SU-DHL-6 (cell line): ENCODE results near the gene GGNBP2.

Source experiments
- H2AFZ ChIP-seq: fragments of 200-600 bp; sonication (generic); 2 replicates; pipeline ENCODE4 v1.6.1; 2014; ENCODE audit warnings: low read depth, mild to moderate bottlenecking, moderate library complexity, mixed read lengths, antibody characterized with exemption, low read length; ENCODE audit not compliant: severe bottlenecking
- H3F3A ChIP-seq: fragments of 200-600 bp; shearing (Covaris generic); 2 replicates; pipeline ENCODE4 v1.6.0; 2016; ENCODE audit warnings: antibody characterized with exemption, mild to moderate bottlenecking; ENCODE audit not compliant: insufficient read depth
- H3K27ac ChIP-seq: fragments of 200-600 bp; sonication (generic); 2 replicates; pipeline ENCODE4 v1.5.1; 2016; ENCODE audit warnings: low read depth, mild to moderate bottlenecking, low read length, moderate library complexity, mixed read lengths
- H3K27me3 ChIP-seq: fragments of 200-600 bp; sonication (generic), shearing (Covaris generic); 2 replicates; pipeline ENCODE4 v1.6.0; 2014; ENCODE audit warnings: mild to moderate bottlenecking, low read length
- H3K36me3 ChIP-seq: fragments of 200-600 bp; sonication (generic); 2 replicates; pipeline ENCODE4 v1.6.1; 2014; ENCODE audit warnings: mild to moderate bottlenecking, low read length, mixed read lengths
- H3K4me2 ChIP-seq: fragments of 300-600, 200-600 bp; shearing (Covaris generic), sonication (generic); 2 replicates; pipeline ENCODE4 v1.6.0; 2014; ENCODE audit warnings: low read length, low read depth, mild to moderate bottlenecking; ENCODE audit not compliant: poor library complexity, severe bottlenecking
- H3K4me3 ChIP-seq: fragments of 200-600 bp; sonication (generic); 2 replicates; pipeline ENCODE4 v1.5.1; 2014; ENCODE audit warnings: antibody characterized with exemption, low read length, mild to moderate bottlenecking, mixed read lengths; ENCODE audit not compliant: insufficient read depth, poor library complexity, severe bottlenecking
- H3K79me2 ChIP-seq: fragments of 200-600 bp; sonication (generic); 2 replicates; pipeline ENCODE4 v1.6.1; 2014; ENCODE audit warnings: mild to moderate bottlenecking, low read length, moderate library complexity; ENCODE audit not compliant: insufficient read depth
- H3K9ac ChIP-seq: fragments of 200-600 bp; sonication (generic); 2 replicates; pipeline ENCODE4 v1.7.0; 2014; ENCODE audit warnings: mild to moderate bottlenecking, low read length
- H3K9me2 ChIP-seq: fragments of 200-600 bp; sonication (generic); replicated peaks from 2 replicates; pipeline ENCODE4 v1.6.1; 2014; ENCODE audit warnings: low read length; ENCODE audit not compliant: insufficient read depth
- H3K9me3 ChIP-seq: fragments of 200-600 bp; sonication (generic); 2 replicates; pipeline ENCODE4 v1.6.1; 2014; ENCODE audit warnings: low read length, mixed read lengths; ENCODE audit not compliant: insufficient read depth
- H4K20me1 ChIP-seq: fragments of 200-600 bp; sonication (generic); 2 replicates; pipeline ENCODE4 v1.6.1; 2014; ENCODE audit warnings: low read depth, mild to moderate bottlenecking, antibody characterized with exemption, low read length, moderate library complexity, mixed read lengths
- CTCF ChIP-seq: fragments of 200-600 bp; sonication (generic); IDR thresholded peaks from one replicate; pipeline ENCODE4 v1.5.1; 2017; ENCODE audit warnings: antibody characterized with exemption, mild to moderate bottlenecking, low read length, moderate library complexity; ENCODE audit not compliant: insufficient read depth, poor library complexity, severe bottlenecking
- EZH2phosphoT487 ChIP-seq: fragments of 200-600 bp; sonication (generic), shearing (Covaris generic); conservative IDR thresholded peaks from 2 replicates; pipeline ENCODE4 v1.6.1; 2018; ENCODE audit warnings: mild to moderate bottlenecking, antibody characterized with exemption, low read length, moderate library complexity, mixed read lengths

GGNBP2 gene

GRCh38 chr17:36594626-36595401 is 50.1 kb downstream of the GGNBP2 start:
- no peaks in the 10 kb centered on the region for H3K79me2 ChIP-seq
- no peak overlapping the region for H3K9ac ChIP-seq
- no peaks in the 10 kb centered on the region for H4K20me1 ChIP-seq
- H3F3A ChIP-seq = peaks cover 16% of the 10 kb centered on the region
- H3K9me3 ChIP-seq = no peaks in the 10 kb centered on the region
- H3K4me3 ChIP-seq = no peak overlapping the region
- no peak overlapping the region for H2AFZ ChIP-seq
- no peaks in the 10 kb centered on the region for H3K9me2 ChIP-seq
- TF ChIP-seq CTCF (no peak), EZH2phosphoT487 (no peak)
- no peak overlapping the region for H3K4me2 ChIP-seq
- H3K27me3 ChIP-seq = no peaks in the 10 kb centered on the region
- no peak overlapping the region for H3K27ac ChIP-seq
- 0 out of 2 replicates have a peak, but pooled peaks cover 2% of the 10 kb centered on the region for H3K36me3 ChIP-seq

GRCh38 chr17:36597226-36597625 is 52.5 kb downstream of the GGNBP2 start:
- H3K9me3 ChIP-seq = no peaks in the 10 kb centered on the region
- H4K20me1 ChIP-seq = no peaks in the 10 kb centered on the region
- TF ChIP-seq CTCF (no peak), EZH2phosphoT487 (no peak)
- H3K27me3 ChIP-seq = no peaks in the 10 kb centered on the region
- no peaks in the 10 kb centered on the region for H3K9me2 ChIP-seq
- H3K4me3 ChIP-seq = no peak overlapping the region
- H3K9ac ChIP-seq = no peak overlapping the region
- H3K27ac ChIP-seq = no peak overlapping the region
- no peaks in the 10 kb centered on the region for H3K36me3 ChIP-seq
- 0 out of 2 replicates have a peak, but pooled peaks cover 6% of the 10 kb centered on the region for H3F3A ChIP-seq
- peaks cover 8% of the 10 kb centered on the region for H3K79me2 ChIP-seq
- H3K4me2 ChIP-seq = no peak overlapping the region
- H2AFZ ChIP-seq = no peak overlapping the region

DNA sequence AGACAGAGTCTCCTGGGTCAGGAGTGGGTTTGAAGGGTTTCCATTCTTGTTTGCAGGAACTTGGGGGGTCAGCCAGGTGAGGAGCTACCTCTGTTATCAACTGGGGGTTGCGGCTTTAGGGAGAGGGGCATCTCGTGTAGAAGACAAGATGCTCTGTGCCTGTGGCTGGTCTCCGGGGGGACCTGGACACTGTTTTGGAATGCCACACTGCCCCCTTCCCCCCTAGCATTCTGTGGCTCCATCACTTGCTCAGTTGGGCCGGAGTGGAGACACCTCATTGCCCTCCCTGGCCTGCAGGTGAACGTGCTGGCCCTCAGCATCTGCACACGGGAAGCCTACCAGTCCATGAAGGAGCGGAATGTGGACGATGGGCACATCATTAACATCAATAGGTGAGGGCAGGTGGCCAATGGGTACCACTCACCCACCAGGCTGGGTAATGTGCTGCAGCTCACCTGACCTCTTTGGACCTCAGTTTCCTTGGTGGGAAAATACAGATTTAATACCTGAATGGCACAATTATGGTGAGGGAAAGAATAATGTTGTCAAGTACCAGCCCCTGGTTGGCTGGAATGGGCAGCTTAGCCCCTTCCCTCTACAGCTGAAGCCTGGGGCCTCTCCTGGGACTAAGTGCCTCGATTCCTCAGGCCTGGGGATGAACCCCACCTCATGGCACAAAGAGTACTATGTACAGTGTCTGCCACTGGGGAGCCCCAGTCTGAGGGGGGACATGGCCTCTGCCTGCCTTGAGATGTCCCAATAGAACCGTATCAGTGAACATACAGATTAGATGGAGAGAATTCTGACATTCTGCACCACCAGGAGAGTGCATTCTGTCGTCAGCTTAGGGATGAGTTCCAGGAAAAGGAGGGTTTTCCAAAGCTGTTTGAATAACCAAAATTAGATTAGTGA is 53.4 kb downstream of the GGNBP2 start:
- TF ChIP-seq CTCF (no peak), EZH2phosphoT487 (no peak)
- H3K4me3 ChIP-seq = no peak overlapping the region
- no peaks in the 10 kb centered on the region for H3K9me3 ChIP-seq
- no peak overlapping the region for H3K4me2 ChIP-seq
- H3K36me3 ChIP-seq = no peaks in the 10 kb centered on the region
- no peak overlapping the region for H2AFZ ChIP-seq
- H4K20me1 ChIP-seq = no peaks in the 10 kb centered on the region
- H3K27me3 ChIP-seq = no peaks in the 10 kb centered on the region
- H3K79me2 ChIP-seq = peaks cover 17% of the 10 kb centered on the region
- H3F3A ChIP-seq = 0 out of 2 replicates have a peak, but pooled peaks cover 6% of the 10 kb centered on the region
- no peak overlapping the region for H3K27ac ChIP-seq
- H3K9me2 ChIP-seq = no peaks in the 10 kb centered on the region
- no peak overlapping the region for H3K9ac ChIP-seq
